B cell (primary cell): ENCODE results near the gene NCAM1.

Source experiments
- CTCF ChIP-seq: fragments of 200-600 bp; IDR thresholded peaks from one replicate; pipeline ENCODE4 v1.8.0; 2022; ENCODE audit warnings: antibody characterized with exemption, mild to moderate bottlenecking
- EZH2 ChIP-seq: IDR thresholded peaks from 2 replicates; pipeline ENCODE4 v1.6.1; 2012; ENCODE audit warnings: borderline replicate concordance, low read depth, mild to moderate bottlenecking, moderate library complexity, low read length; ENCODE audit not compliant: insufficient read depth, poor library complexity, severe bottlenecking

GRCh38 chr11:113153847-113154246 is 192.6 kb downstream of the NCAM1 start:
- TF ChIP-seq CTCF = no peak
- TF ChIP-seq EZH2 = no peak
